GM12878 (cell line): Measurements from ENCODE around the gene CCNJL. TPM values are rescaled to one million over a fixed set of nuclear protein-coding genes. Genes with fewer than 3 reads are reported as not detected.

ENCODE experiments used
- ATAC-seq: fragments of 200-7000 bp; cut with Tn5 transposase; 3 replicates; pipeline ENCODE4 v1.9.1; 2020; ENCODE audit warnings: mild to moderate bottlenecking, moderate library complexity
- BruUV-seq: library from RNA; stranded (reverse); fragments of 400-500 nt; replicated peaks from 2 replicates; lab custom pipeline; 2021; lab: Mats Ljungman, UMichigan
- CTCF ChIA-PET: fragments of 300-600 bp; sonication (Branson Sonifier 250); formaldehyde crosslinking; extraction: SDS; loops from one replicate; lab custom pipeline; 2021; ENCODE audit warnings: inconsistent platforms; lab: Yijun Ruan, JAX
- POLR2A ChIA-PET: fragments of 350-600 bp; formaldehyde crosslinking; extraction: SDS; loops from one replicate; lab custom pipeline; 2021; ENCODE audit warnings: inconsistent platforms; lab: Charles Lee
- RAD21 ChIA-PET: fragments of 300-600 bp; sonication (Branson Sonifier 250); formaldehyde crosslinking; loops from one replicate; lab custom pipeline; 2023; ENCODE audit warnings: antibody characterized with exemption; ENCODE audit not compliant: unreplicated experiment; lab: Charles Lee
- SMC1A ChIA-PET: fragments of 300-600 bp; sonication (Branson Sonifier 250); formaldehyde crosslinking; loops from one replicate; lab custom pipeline; 2023; ENCODE audit not compliant: unreplicated experiment, uncharacterized antibody; lab: Charles Lee
- DNase-seq: peaks from one replicate; pipeline ENCODE4 v3.0.0-alpha.2; 2011; ENCODE audit warnings: low read depth, low spot score
- FAIRE-seq: peaks from 3 replicates; lab custom pipeline; 2011; peaks lifted over from hg19 to GRCh38; lab: Jason Lieb, UNC
- H2AFZ ChIP-seq: 2 replicates; pipeline ENCODE4 v1.6.0; 2011; ENCODE audit warnings: low read depth, low read length, control low read depth; ENCODE audit not compliant: control insufficient read depth
- H3K27ac ChIP-seq: 2 replicates; pipeline ENCODE4 v1.5.1; 2011; ENCODE audit warnings: control low read depth; ENCODE audit not compliant: control insufficient read depth, insufficient read depth
- H3K27me3 ChIP-seq, 2 experiments: replicated peaks in 1 of 2; 2 replicates each; pipeline versions ENCODE4 v1.6.0 to v1.6.1; 2011; ENCODE audit warnings: low read length in 1 of 2; ENCODE audit not compliant: control insufficient read depth in 2 of 2, insufficient read depth in 2 of 2
- H3K36me3 ChIP-seq, 2 experiments: 2 replicates each; pipeline ENCODE4 v1.5.1; 2011; ENCODE audit warnings: low read length in 1 of 2; ENCODE audit not compliant: control insufficient read depth in 2 of 2, insufficient read depth in 2 of 2
- H3K4me1 ChIP-seq: 2 replicates; pipeline ENCODE4 v1.6.1; 2011; ENCODE audit warnings: mild to moderate bottlenecking, low read length, moderate library complexity, mixed read lengths; ENCODE audit not compliant: control insufficient read depth, insufficient read depth
- H3K4me2 ChIP-seq: 2 replicates; pipeline ENCODE4 v1.6.0; 2011; ENCODE audit warnings: control low read depth; ENCODE audit not compliant: control insufficient read depth, insufficient read depth
- H3K4me3 ChIP-seq: fragments of 200-600 bp; sonication (generic); 2 replicates; pipeline ENCODE4 v1.5.1; 2016
- H3K79me2 ChIP-seq: 2 replicates; pipeline ENCODE4 v1.6.0; 2011; ENCODE audit warnings: low read length; ENCODE audit not compliant: control insufficient read depth, insufficient read depth
- H3K9ac ChIP-seq: 2 replicates; pipeline ENCODE4 v1.8.0; 2011; ENCODE audit warnings: low read length, control low read depth, mixed read lengths; ENCODE audit not compliant: control insufficient read depth, insufficient read depth
- H3K9me3 ChIP-seq: replicated peaks from 3 replicates; pipeline ENCODE4 v1.5.1; 2011; ENCODE audit warnings: mild to moderate bottlenecking, low read length; ENCODE audit not compliant: control insufficient read depth, insufficient read depth
- H4K20me1 ChIP-seq: 2 replicates; pipeline ENCODE4 v1.6.0; 2011; ENCODE audit not compliant: control insufficient read depth, insufficient read depth
- BHLHE40 ChIP-seq, 2 experiments: fragments of 450-650 bp in 1 of 2; IDR thresholded peaks; 2 replicates each; pipeline ENCODE4 v1.6.1; 2011 to 2017; ENCODE audit warnings: low read depth in 2 of 2, borderline replicate concordance in 1 of 2, improper control_type of control experiment in 1 of 2, low read length in 1 of 2, mild to moderate bottlenecking in 1 of 2
- CBX3 ChIP-seq: fragments of 200-600 bp; sonication (generic); IDR thresholded peaks from 2 replicates; pipeline ENCODE4 v1.6.1; 2016; ENCODE audit warnings: low read depth, borderline replicate concordance
- CREM ChIP-seq: IDR thresholded peaks from 2 replicates; pipeline ENCODE4 v1.6.1; 2014; ENCODE audit warnings: antibody characterized with exemption, low read depth
- JUND ChIP-seq: IDR thresholded peaks from 2 replicates; pipeline ENCODE4 v1.6.1; 2012; ENCODE audit warnings: low read depth, mild to moderate bottlenecking, low read length, improper control_type of control experiment, moderate library complexity
- MTA2 ChIP-seq: fragments of 450-650 bp; IDR thresholded peaks from 2 replicates; pipeline ENCODE4 v1.6.1; 2016; ENCODE audit warnings: low read depth, mild to moderate bottlenecking, moderate library complexity
- PML ChIP-seq: IDR thresholded peaks from 2 replicates; pipeline ENCODE4 v1.6.1; 2012; ENCODE audit warnings: low read length, inconsistent platforms
- POU2F2 ChIP-seq: IDR thresholded peaks from 3 replicates; pipeline ENCODE4 v1.6.1; 2011; ENCODE audit warnings: low read depth, mild to moderate bottlenecking, low read length, borderline replicate concordance
- SIN3A ChIP-seq: IDR thresholded peaks from 2 replicates; pipeline ENCODE4 v1.6.1; 2012; ENCODE audit warnings: low read depth, low read length, improper control_type of control experiment
- SIX5 ChIP-seq: IDR thresholded peaks from 2 replicates; pipeline ENCODE4 v1.6.1; 2011; ENCODE audit warnings: mild to moderate bottlenecking, low read depth, low read length, moderate library complexity; ENCODE audit not compliant: severe bottlenecking
- SUPT20H ChIP-seq: IDR thresholded peaks from 2 replicates; pipeline ENCODE4 v1.6.1; 2011; ENCODE audit warnings: low read depth, mild to moderate bottlenecking, low read length, moderate library complexity, borderline replicate concordance; ENCODE audit not compliant: control insufficient read depth
- ZBED1 ChIP-seq: IDR thresholded peaks from 2 replicates; pipeline ENCODE4 v1.6.1; 2016; ENCODE audit warnings: borderline replicate concordance
- ZZZ3 ChIP-seq: IDR thresholded peaks from 2 replicates; pipeline ENCODE4 v1.6.1; 2011; ENCODE audit warnings: low read depth; ENCODE audit not compliant: control insufficient read depth, insufficient read length
- WGBS: methylation state at CpG from one replicate; pipeline ENCODE4 v1.1.6; 2016; ENCODE audit warnings: low lambda C conversion rate; ENCODE audit not compliant: insufficient replicate concordance, insufficient coverage; ENCODE audit errors: missing lambda C conversion rate; 5-methylcytosine and 5-hydroxymethylcytosine counted together
- in situ Hi-C: fragments of 300-500 bp; cut with MboI; formaldehyde crosslinking; loops from 9 replicates; pipeline ENCODE4 v1.14.3; 2018; ENCODE audit warnings: mixed read lengths
- intact Hi-C: fragments of 100-400 bp; cut with micrococcal nuclease; formaldehyde crosslinking; loops from one replicate; pipeline ENCODE4 v1.14.2; 2022; ENCODE audit not compliant: unreplicated experiment
- polyA plus RNA-seq, 11 experiments: library from polyadenylated mRNA; depleted of rRNA in 4 of 11; unstranded in 6 of 11; stranded (reverse) in 5 of 11; fragments of >200 nt; fragmentation: Nextera tagmentation in 4 of 11; fragmentation: Illumina TruSeq in 1 of 11; extraction: Ambion mirVana in 4 of 11; extraction: Trizol in 1 of 11; gene quantifications; 1 replicate in 1 of 11; 2 replicates in 10 of 11; pipeline versions ENCODE4 v1.2.1 to v1.2.3, GENCODE V29; 2011 to 2016; ENCODE audit warnings: inconsistent platforms in 2 of 11, missing spikeins in 2 of 11, low read depth in 1 of 11
- total RNA-seq, 4 experiments: library from RNA; depleted of rRNA in 3 of 4; stranded (reverse); fragments of >200 nt in 3 of 4; fragmentation: Illumina TruSeq in 1 of 4; extraction: Trizol in 1 of 4; gene quantifications; 2 replicates each; pipeline versions ENCODE4 v1.2.1 to v1.2.3, GENCODE V29; 2013 to 2021
- TF ChIP-seq, protein P1 (sequence below), 3 experiments: IDR thresholded peaks in 2 of 3; conservative IDR thresholded peaks in 1 of 3; 2 replicates each; pipeline ENCODE4 v1.5.1; 2011; ENCODE audit warnings: low read depth in 3 of 3, low read length in 3 of 3, mild to moderate bottlenecking in 3 of 3, control low read depth in 2 of 3, moderate library complexity in 2 of 3, inconsistent platforms in 1 of 3, mixed read lengths in 1 of 3; ENCODE audit not compliant: control insufficient read depth in 2 of 3, insufficient read depth in 1 of 3; ENCODE audit errors: extremely low read depth in 1 of 3
- TF ChIP-seq, protein P2 (sequence below): fragments of 450-650 bp; IDR thresholded peaks from 2 replicates; pipeline ENCODE4 v1.6.1; 2014; ENCODE audit warnings: mild to moderate bottlenecking
- TF ChIP-seq, protein P3 (sequence below): IDR thresholded peaks from 2 replicates; pipeline ENCODE4 v1.6.1; 2012; ENCODE audit warnings: mild to moderate bottlenecking, low read depth, low read length
- TF ChIP-seq, protein P4 (sequence below): IDR thresholded peaks from 2 replicates; pipeline ENCODE4 v1.6.1; 2012; ENCODE audit warnings: low read depth, low read length, improper control_type of control experiment

CCNJL gene
- total and polyA plus RNA-seq, 10 of the 15 experiments (the other 5 are each of a cell fraction or from before 2014, with no cell fraction given), result 0.09 to 0.20 (median 0.10) TPM; not detected in 7

DNA sequence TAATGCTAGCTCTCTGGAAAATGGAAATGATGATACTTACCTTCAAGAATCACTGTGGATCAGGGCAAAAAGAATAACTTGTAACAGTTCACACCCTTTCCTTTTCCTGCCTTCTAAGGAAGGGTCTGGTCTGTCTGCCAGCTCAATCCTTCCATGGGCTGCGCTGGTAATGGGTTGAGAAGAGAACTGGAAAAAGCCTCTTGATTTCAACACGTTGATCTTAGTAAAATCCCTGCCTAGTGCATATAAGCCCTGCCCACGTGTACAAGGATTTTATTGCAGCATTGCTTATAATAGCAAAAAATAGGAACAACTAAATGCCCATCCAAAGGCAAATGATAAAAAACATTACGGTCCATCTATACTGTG is 37.6 kb upstream of the CCNJL start:
- RAD21 ChIA-PET, result no interaction called here
- Histone ChIP-seq H3K4me3 (no peak overlapping the region), H3K27me3 (no peaks in the 10 kb centered on the region; a peak in 1 of 4 replicates), H3K79me2 (no peaks in the 10 kb centered on the region), H3K4me2 (no peak overlapping the region), H3K27ac (no peak overlapping the region), H3K9me3 (no peaks in the 10 kb centered on the region), H3K4me1 (no peaks in the 10 kb centered on the region), H2AFZ (no peak overlapping the region), H4K20me1 (no peaks in the 10 kb centered on the region), H3K36me3 (no peaks in the 10 kb centered on the region), H3K9ac (no peak overlapping the region)
- ATAC-seq (no peak), FAIRE-seq (no peak), DNase-seq (no peak)
- CTCF ChIA-PET, result interaction anchor here (1.4 to 10.5 kb wide), 2 partner anchors 269 to 326 kb away, joined by 3 to 162 read pairs; no protein-coding TSS in a partner anchor
- no peak for TF ChIP-seq ZBED1
- no peak for TF ChIP-seq SIN3A
- TF ChIP-seq CREM, result no peak
- TF ChIP-seq JUND, result no peak
- TF ChIP-seq SIX5, result no peak
- TF ChIP-seq ZZZ3, result no peak
- TF ChIP-seq, protein P1, sequence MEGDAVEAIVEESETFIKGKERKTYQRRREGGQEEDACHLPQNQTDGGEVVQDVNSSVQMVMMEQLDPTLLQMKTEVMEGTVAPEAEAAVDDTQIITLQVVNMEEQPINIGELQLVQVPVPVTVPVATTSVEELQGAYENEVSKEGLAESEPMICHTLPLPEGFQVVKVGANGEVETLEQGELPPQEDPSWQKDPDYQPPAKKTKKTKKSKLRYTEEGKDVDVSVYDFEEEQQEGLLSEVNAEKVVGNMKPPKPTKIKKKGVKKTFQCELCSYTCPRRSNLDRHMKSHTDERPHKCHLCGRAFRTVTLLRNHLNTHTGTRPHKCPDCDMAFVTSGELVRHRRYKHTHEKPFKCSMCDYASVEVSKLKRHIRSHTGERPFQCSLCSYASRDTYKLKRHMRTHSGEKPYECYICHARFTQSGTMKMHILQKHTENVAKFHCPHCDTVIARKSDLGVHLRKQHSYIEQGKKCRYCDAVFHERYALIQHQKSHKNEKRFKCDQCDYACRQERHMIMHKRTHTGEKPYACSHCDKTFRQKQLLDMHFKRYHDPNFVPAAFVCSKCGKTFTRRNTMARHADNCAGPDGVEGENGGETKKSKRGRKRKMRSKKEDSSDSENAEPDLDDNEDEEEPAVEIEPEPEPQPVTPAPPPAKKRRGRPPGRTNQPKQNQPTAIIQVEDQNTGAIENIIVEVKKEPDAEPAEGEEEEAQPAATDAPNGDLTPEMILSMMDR (IDR thresholded peaks at IDR 0.05 in 2 of 3, conservative IDR thresholded peaks at IDR 0.05 in 1 of 3; ENCODE audit: control insufficient read depth in 2 of 3, extremely low read depth in 1 of 3, insufficient read depth in 1 of 3, low read depth in 3 of 3, low read length in 3 of 3), result no peak
- TF ChIP-seq CBX3, result no peak
- no peak for TF ChIP-seq PML
- TF ChIP-seq, protein P2, sequence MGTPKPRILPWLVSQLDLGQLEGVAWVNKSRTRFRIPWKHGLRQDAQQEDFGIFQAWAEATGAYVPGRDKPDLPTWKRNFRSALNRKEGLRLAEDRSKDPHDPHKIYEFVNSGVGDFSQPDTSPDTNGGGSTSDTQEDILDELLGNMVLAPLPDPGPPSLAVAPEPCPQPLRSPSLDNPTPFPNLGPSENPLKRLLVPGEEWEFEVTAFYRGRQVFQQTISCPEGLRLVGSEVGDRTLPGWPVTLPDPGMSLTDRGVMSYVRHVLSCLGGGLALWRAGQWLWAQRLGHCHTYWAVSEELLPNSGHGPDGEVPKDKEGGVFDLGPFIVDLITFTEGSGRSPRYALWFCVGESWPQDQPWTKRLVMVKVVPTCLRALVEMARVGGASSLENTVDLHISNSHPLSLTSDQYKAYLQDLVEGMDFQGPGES, result no peak
- no peak for TF ChIP-seq MTA2
- no peak for TF ChIP-seq SUPT20H
- no peak for TF ChIP-seq POU2F2
- TF ChIP-seq, protein P3, sequence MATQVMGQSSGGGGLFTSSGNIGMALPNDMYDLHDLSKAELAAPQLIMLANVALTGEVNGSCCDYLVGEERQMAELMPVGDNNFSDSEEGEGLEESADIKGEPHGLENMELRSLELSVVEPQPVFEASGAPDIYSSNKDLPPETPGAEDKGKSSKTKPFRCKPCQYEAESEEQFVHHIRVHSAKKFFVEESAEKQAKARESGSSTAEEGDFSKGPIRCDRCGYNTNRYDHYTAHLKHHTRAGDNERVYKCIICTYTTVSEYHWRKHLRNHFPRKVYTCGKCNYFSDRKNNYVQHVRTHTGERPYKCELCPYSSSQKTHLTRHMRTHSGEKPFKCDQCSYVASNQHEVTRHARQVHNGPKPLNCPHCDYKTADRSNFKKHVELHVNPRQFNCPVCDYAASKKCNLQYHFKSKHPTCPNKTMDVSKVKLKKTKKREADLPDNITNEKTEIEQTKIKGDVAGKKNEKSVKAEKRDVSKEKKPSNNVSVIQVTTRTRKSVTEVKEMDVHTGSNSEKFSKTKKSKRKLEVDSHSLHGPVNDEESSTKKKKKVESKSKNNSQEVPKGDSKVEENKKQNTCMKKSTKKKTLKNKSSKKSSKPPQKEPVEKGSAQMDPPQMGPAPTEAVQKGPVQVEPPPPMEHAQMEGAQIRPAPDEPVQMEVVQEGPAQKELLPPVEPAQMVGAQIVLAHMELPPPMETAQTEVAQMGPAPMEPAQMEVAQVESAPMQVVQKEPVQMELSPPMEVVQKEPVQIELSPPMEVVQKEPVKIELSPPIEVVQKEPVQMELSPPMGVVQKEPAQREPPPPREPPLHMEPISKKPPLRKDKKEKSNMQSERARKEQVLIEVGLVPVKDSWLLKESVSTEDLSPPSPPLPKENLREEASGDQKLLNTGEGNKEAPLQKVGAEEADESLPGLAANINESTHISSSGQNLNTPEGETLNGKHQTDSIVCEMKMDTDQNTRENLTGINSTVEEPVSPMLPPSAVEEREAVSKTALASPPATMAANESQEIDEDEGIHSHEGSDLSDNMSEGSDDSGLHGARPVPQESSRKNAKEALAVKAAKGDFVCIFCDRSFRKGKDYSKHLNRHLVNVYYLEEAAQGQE, result no peak
- TF ChIP-seq BHLHE40 (IDR thresholded peaks at IDR 0.05; ENCODE audit: borderline replicate concordance in 1 of 2, low read depth in 2 of 2, low read length in 1 of 2), result no peak
- TF ChIP-seq, protein P4, sequence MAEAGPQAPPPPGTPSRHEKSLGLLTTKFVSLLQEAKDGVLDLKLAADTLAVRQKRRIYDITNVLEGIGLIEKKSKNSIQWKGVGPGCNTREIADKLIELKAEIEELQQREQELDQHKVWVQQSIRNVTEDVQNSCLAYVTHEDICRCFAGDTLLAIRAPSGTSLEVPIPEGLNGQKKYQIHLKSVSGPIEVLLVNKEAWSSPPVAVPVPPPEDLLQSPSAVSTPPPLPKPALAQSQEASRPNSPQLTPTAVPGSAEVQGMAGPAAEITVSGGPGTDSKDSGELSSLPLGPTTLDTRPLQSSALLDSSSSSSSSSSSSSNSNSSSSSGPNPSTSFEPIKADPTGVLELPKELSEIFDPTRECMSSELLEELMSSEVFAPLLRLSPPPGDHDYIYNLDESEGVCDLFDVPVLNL, result no peak
- SMC1A ChIA-PET, result interaction anchor here (1.0 to 1.5 kb wide), 2 partner anchors 269 to 363 kb away, joined by 3 read pairs; no protein-coding TSS in a partner anchor
- intact Hi-C loops, result no loop called here
- 48% methylated on average over 4 of the region's 4 CpGs for WGBS
- no TSS peak for BruUV-seq
- POLR2A ChIA-PET, result no interaction called here
- in situ Hi-C loops, result loop anchor here (5.0 to 10.0 kb wide), 3 partner anchors 153 to 328 kb away; no protein-coding TSS in a partner anchor
